Kidney epithelial cell (primary cell): ENCODE data around the gene CREB3L4. TPM values are rescaled to one million over a fixed set of nuclear protein-coding genes. Genes with fewer than 3 reads are reported as not detected.

Experiments used
- DNase-seq: peaks from one replicate; pipeline ENCODE4 v3.0.0-alpha.2; 2010; ENCODE audit warnings: low read depth
- H3K27me3 ChIP-seq: 2 replicates; pipeline ENCODE4 v1.6.0; 2011; ENCODE audit warnings: low read length; ENCODE audit not compliant: control insufficient read depth, insufficient read depth
- H3K36me3 ChIP-seq: 2 replicates; pipeline ENCODE4 v1.5.1; 2011; ENCODE audit warnings: low read length; ENCODE audit not compliant: control insufficient read depth, insufficient read depth
- H3K4me3 ChIP-seq: 2 replicates; pipeline ENCODE4 v1.5.1; 2011; ENCODE audit warnings: low read depth, mild to moderate bottlenecking, control low read depth, low read length
- CTCF ChIP-seq: IDR thresholded peaks from 2 replicates; pipeline ENCODE4 v1.5.1; 2011; ENCODE audit warnings: mild to moderate bottlenecking, moderate library complexity, low read length, control low read depth, inconsistent platforms; ENCODE audit not compliant: insufficient read depth, poor library complexity, severe bottlenecking
- total RNA-seq: library from RNA; depleted of rRNA; stranded (reverse); fragments of >200 nt; gene quantifications from 2 replicates; pipeline ENCODE4 v1.2.3, GENCODE V29; 2015

The CREB3L4 gene
- total RNA-seq, 1 donor from 2014 or later: 14.5 TPM

- H3K36me3 ChIP-seq: no peaks in the 10 kb centered on the region
- H3K27me3 ChIP-seq: no peaks in the 10 kb centered on the region
- no peak for TF ChIP-seq CTCF
- no peak overlapping the region for H3K4me3 ChIP-seq
- no peak for DNase-seq
These were observed 8.2 kb upstream of the CREB3L4 start for GRCh38 chr1:153959454-153959853.

GRCh38 chr1:153960206-153960605, 7.5 kb upstream of the CREB3L4 start:
- Histone ChIP-seq H3K27me3 (no peaks in the 10 kb centered on the region), H3K4me3 (no peak overlapping the region), H3K36me3 (no peaks in the 10 kb centered on the region)
- TF ChIP-seq CTCF: no peak
- no peak for DNase-seq

GRCh38 chr1:153961421-153961820, 6.3 kb upstream of the CREB3L4 start:
- Histone ChIP-seq H3K27me3 (no peaks in the 10 kb centered on the region), H3K4me3 (peak overlapping the region; percentile 77), H3K36me3 (no peaks in the 10 kb centered on the region)
- no peak for TF ChIP-seq CTCF
- DNase-seq: no peak

GRCh38 chr1:153962088-153963029, 5.3 kb upstream of the CREB3L4 start:
- DNase-seq: no peak

GRCh38 chr1:153963030-153963849, 4.5 kb upstream of the CREB3L4 start, which contains the start of gene SLC39A1:
Gene SLC39A1 (minus strand): TSS chr1:153963537. CDS start chr1:153962715, 822 bp downstream.
- TF ChIP-seq CTCF: no peak
- no peaks in the 10 kb centered on the region for H3K27me3 ChIP-seq
- peak within 1 kb of the TSS; percentile 77 for H3K4me3 ChIP-seq
- DNase-seq: no peak
- no peaks in the 10 kb centered on the region for H3K36me3 ChIP-seq

More at GRCh38 chr1:153962088-153963029, 5.3 kb upstream of the CREB3L4 start:
- TF ChIP-seq CTCF: no peak
- no peaks in the 10 kb centered on the region for H3K27me3 ChIP-seq
- peak overlapping the region; percentile 77 for H3K4me3 ChIP-seq
- no peaks in the 10 kb centered on the region for H3K36me3 ChIP-seq
